ENCODE measurements around the gene NINJ2. TPM values are rescaled to one million over a fixed set of nuclear protein-coding genes. Genes with fewer than 3 reads are reported as not detected.

NINJ2 gene
- total RNA-seq, 4 donors from 2014 or later = 0.49 to 7.2 (median 2.0) TPM

DNA sequence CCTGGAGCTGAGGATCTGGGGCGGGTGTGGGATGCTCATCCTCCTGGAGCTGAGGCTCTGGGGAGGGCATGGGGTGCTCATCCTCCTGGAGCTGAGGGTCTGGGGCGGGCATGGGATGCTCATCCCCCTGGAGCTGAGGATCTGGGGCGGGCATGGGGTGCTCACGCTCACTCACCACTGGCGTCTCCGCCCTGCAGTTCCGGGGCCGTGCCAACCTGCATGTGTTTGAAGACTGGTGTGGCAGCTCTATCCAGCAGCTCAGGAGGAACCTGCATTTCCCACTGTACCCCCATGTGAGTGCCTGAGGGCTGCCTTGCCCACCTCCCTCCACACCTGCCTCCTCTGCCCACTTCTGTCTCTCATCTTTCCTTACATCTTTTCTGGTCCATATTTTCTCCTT lies 119.1 kb downstream of the NINJ2 start:
- no peaks in the 10 kb centered on the region for H3K9me3 ChIP-seq
- DNase-seq = no peak
- H3K27ac ChIP-seq = no peak overlapping the region
- TF ChIP-seq, protein P1, sequence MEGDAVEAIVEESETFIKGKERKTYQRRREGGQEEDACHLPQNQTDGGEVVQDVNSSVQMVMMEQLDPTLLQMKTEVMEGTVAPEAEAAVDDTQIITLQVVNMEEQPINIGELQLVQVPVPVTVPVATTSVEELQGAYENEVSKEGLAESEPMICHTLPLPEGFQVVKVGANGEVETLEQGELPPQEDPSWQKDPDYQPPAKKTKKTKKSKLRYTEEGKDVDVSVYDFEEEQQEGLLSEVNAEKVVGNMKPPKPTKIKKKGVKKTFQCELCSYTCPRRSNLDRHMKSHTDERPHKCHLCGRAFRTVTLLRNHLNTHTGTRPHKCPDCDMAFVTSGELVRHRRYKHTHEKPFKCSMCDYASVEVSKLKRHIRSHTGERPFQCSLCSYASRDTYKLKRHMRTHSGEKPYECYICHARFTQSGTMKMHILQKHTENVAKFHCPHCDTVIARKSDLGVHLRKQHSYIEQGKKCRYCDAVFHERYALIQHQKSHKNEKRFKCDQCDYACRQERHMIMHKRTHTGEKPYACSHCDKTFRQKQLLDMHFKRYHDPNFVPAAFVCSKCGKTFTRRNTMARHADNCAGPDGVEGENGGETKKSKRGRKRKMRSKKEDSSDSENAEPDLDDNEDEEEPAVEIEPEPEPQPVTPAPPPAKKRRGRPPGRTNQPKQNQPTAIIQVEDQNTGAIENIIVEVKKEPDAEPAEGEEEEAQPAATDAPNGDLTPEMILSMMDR (IDR thresholded peaks at IDR 0.05) = no peak
- TF ChIP-seq POLR2A (IDR thresholded peaks at IDR 0.05) = no peak
- 88 to 96% methylated on average over 6 to 7 of the region's 8 CpGs for WGBS, 2 donors
- H3K4me1 ChIP-seq = peaks cover 0 to 5% of the 10 kb centered on the region in 2 donors
- no peak overlapping the region for H3K4me3 ChIP-seq (replicated peaks in 1 of 3)
- H3K27me3 ChIP-seq = no peaks in the 10 kb centered on the region
- no peaks in the 10 kb centered on the region for H3K36me3 ChIP-seq
- intact Hi-C loops (cut with DNase I) = no loop called here

DNA sequence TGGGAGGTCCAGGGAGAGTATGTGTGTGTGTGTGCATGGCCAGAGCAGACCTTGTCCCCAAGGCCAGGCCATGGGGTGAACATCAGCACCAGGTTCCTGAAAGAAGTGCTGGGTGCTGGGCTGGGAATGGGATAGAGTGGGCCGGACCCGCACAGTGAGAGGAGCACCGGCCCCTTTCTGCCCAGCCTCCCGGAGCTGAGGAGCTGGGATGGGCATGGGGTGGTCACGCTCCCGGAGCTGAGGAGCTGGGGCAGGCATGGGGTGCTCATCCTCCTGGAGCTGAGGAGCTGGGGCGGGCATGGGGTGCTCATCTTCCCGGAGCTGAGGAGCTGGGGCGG lies 120.2 kb downstream of the NINJ2 start:
- Histone ChIP-seq H3K27ac (no peak overlapping the region), H3K9me3 (no peaks in the 10 kb centered on the region), H3K4me3 (replicated peaks in 1 of 3) (no peak overlapping the region), H3K27me3 (no peaks in the 10 kb centered on the region), H3K4me1 (peaks cover 0 to 15% of the 10 kb centered on the region in 2 donors), H3K36me3 (no peaks in the 10 kb centered on the region)
- TF ChIP-seq POLR2A (IDR thresholded peaks at IDR 0.05) = no peak
- TF ChIP-seq, protein P1 (IDR thresholded peaks at IDR 0.05) = no peak
- DNase-seq = no peak
- intact Hi-C loops (cut with DNase I) = no loop called here
- WGBS, 2 donors = 97 to 100% methylated on average over 2 to 6 of the region's 9 CpGs

DNA sequence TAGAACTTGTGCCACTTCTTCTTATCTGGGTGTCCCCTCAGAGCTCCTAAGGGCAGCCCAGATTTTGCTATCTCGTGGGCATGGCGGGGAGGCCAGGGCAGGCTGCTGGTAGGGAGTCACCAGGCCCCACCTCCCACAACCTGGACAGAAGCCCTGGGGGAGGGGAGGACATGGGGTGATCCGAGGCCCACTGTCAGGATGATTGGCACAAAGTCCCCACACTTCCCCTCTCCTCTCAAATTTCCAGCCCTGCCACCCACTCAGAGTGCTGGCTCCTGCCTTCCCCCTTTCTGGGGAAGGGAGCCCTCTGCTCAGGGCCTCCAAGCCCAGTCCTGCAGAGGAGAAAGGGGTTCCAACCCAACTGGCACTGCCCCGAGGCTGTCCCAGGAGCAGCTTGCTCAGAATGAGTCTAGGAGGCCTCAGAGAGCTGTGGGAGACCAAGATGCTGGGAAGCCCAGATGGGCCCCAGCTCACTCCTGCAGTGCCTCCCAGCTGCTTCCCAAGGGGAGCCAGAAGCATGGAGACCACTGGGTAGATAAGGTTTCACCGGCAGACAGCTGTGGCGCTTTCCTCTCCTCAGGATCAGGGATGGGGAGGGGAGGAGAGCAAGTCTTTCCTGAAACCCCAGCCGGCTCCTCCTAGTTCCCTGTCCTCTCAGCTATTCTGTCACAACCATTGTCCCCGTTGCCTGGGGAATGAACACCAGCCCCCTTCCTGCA lies 120.7 kb downstream of the NINJ2 start:
- no peaks in the 10 kb centered on the region for H3K9me3 ChIP-seq
- WGBS, 2 donors = 61 to 73% methylated on average over 3 to 7 of the region's 8 CpGs
- H3K4me3 ChIP-seq (replicated peaks in 1 of 3) = no peak overlapping the region
- intact Hi-C loops (cut with DNase I) = no loop called here
- peaks cover 0 to 16% of the 10 kb centered on the region in 2 donors for H3K4me1 ChIP-seq
- H3K27me3 ChIP-seq = no peaks in the 10 kb centered on the region
- no peak for DNase-seq
- H3K36me3 ChIP-seq = no peaks in the 10 kb centered on the region
- H3K27ac ChIP-seq = no peak overlapping the region
- no peak for TF ChIP-seq POLR2A (IDR thresholded peaks at IDR 0.05)
- TF ChIP-seq, protein P1 (IDR thresholded peaks at IDR 0.05) = no peak

DNA sequence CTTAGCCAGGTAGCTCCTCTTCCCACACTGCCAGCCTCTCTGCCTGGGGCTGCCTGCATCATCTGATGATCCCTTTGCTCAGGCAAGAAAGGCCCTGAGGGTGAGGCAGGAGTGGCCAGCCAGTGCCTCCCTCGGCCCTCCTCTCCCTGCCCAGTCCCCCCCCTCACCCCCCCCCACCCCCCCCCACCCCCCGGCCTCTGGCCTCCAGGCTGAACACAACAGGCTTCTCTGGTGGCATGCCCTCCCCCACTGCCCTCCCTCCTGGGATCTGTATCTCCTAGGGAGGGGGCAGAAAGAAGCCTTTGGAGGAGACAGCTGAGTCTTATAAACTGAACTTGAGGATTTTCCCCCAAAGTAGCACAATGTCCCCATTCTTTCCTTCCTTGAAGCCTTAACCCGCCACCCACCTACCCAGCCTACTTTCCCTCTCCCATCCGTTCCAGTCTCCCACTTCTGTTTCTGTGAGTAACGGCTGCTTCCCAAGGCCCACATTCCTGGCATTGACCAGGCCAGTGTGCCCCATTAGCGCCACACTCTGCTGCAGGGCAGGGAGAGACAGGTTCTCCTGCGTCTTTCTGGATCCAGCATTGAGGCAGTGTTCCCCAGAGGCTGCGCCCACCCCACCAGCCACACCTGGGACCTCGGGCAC lies 121.4 kb downstream of the NINJ2 start:
- Histone ChIP-seq H3K27ac (no peak overlapping the region), H3K36me3 (no peaks in the 10 kb centered on the region), H3K9me3 (no peaks in the 10 kb centered on the region), H3K27me3 (no peaks in the 10 kb centered on the region), H3K4me3 (replicated peaks in 1 of 3) (no peak overlapping the region), H3K4me1 (peaks cover 0 to 14% of the 10 kb centered on the region in 2 donors)
- TF ChIP-seq, protein P1 (IDR thresholded peaks at IDR 0.05) = no peak
- no peak for TF ChIP-seq POLR2A (IDR thresholded peaks at IDR 0.05)
- no peak for DNase-seq
- WGBS, 2 donors = 71 to 75% methylated on average over 9 of the region's 9 CpGs
- intact Hi-C loops (cut with DNase I) = no loop called here
